IMR-90 (cell line): ENCODE results near the gene RAB30. TPM values are rescaled to one million over a fixed set of nuclear protein-coding genes. Genes with fewer than 3 reads are reported as not detected.

Experiments used
- ATAC-seq: fragments of 200-7000 bp; cut with Tn5 transposase; 2 replicates; pipeline ENCODE4 v1.9.1; 2020; ENCODE audit warnings: low read depth, mild to moderate bottlenecking, moderate library complexity
- BruUV-seq: library from RNA; stranded (reverse); fragments of 400-500 nt; replicated peaks from 2 replicates; lab custom pipeline; 2021; lab: Mats Ljungman, UMichigan
- CTCF ChIA-PET: fragments of 300-600 bp; formaldehyde crosslinking; extraction: SDS; loops from one replicate; lab custom pipeline; 2021; ENCODE audit warnings: antibody characterized with exemption; lab: Yijun Ruan, JAX
- POLR2A ChIA-PET: fragments of 300-600 bp; sonication (Branson Sonifier 250); formaldehyde crosslinking; loops from one replicate; lab custom pipeline; 2022; ENCODE audit warnings: antibody characterized with exemption; ENCODE audit not compliant: unreplicated experiment; lab: Charles Lee
- DNase-seq: peaks from one replicate; pipeline ENCODE4 v3.0.0; 2013
- H2AFZ ChIP-seq: replicated peaks from 2 replicates; pipeline ENCODE3; 2013; ENCODE audit warnings: low read length, mild to moderate bottlenecking; ENCODE audit not compliant: poor library complexity
- H2AK5ac ChIP-seq: 2 replicates; pipeline ENCODE4 v1.6.1; 2013; ENCODE audit warnings: low read depth, low read length, inconsistent platforms
- H2AK9ac ChIP-seq: replicated peaks from 2 replicates; pipeline ENCODE3; 2013; ENCODE audit warnings: mild to moderate bottlenecking, low read depth, low read length, moderate library complexity; ENCODE audit not compliant: poor library complexity
- H2BK120ac ChIP-seq: 2 replicates; pipeline ENCODE4 v1.6.1; 2013; ENCODE audit warnings: low read depth, low read length, inconsistent platforms
- H2BK15ac ChIP-seq: 3 replicates; pipeline ENCODE4 v1.6.1; 2013; ENCODE audit warnings: low read depth, low read length, inconsistent platforms
- H2BK20ac ChIP-seq: 2 replicates; pipeline ENCODE4 v1.6.1; 2013; ENCODE audit warnings: low read depth, mild to moderate bottlenecking, inconsistent platforms, low read length, moderate library complexity
- H2BK5ac ChIP-seq: 2 replicates; pipeline ENCODE4 v1.6.1; 2013; ENCODE audit warnings: mild to moderate bottlenecking, low read depth, low read length, inconsistent platforms; ENCODE audit not compliant: poor library complexity, severe bottlenecking
- H3K14ac ChIP-seq: replicated peaks from 2 replicates; pipeline ENCODE4 v1.6.1; 2013; ENCODE audit warnings: low read depth, low read length, inconsistent platforms
- H3K18ac ChIP-seq: 2 replicates; pipeline ENCODE4 v1.6.1; 2013; ENCODE audit warnings: low read depth, low read length, control low read depth
- H3K23ac ChIP-seq: 2 replicates; pipeline ENCODE4 v1.6.1; 2013; ENCODE audit warnings: low read depth, low read length, inconsistent platforms
- H3K27ac ChIP-seq: 2 replicates; pipeline ENCODE4 v1.5.1; 2013; ENCODE audit warnings: mild to moderate bottlenecking, control low read depth, low read length; ENCODE audit not compliant: insufficient read depth
- H3K27me3 ChIP-seq: 2 replicates; pipeline ENCODE4 v1.6.1; 2013; ENCODE audit warnings: low read length; ENCODE audit not compliant: control insufficient read depth, insufficient read depth
- H3K36me3 ChIP-seq: 2 replicates; pipeline ENCODE4 v1.6.1; 2013; ENCODE audit warnings: low read length, mixed read lengths; ENCODE audit not compliant: control insufficient read depth, insufficient read depth
- H3K4ac ChIP-seq: 2 replicates; pipeline ENCODE4 v1.6.1; 2013; ENCODE audit warnings: low read depth, low read length, inconsistent platforms
- H3K4me1 ChIP-seq: 2 replicates; pipeline ENCODE4 v1.6.1; 2013; ENCODE audit warnings: low read length, mixed read lengths; ENCODE audit not compliant: control insufficient read depth, insufficient read depth
- H3K4me2 ChIP-seq: 2 replicates; pipeline ENCODE4 v1.6.1; 2013; ENCODE audit warnings: low read depth, mild to moderate bottlenecking, control low read depth, low read length, moderate library complexity
- H3K4me3 ChIP-seq: 2 replicates; pipeline ENCODE4 v1.5.1; 2013; ENCODE audit warnings: low read depth, mild to moderate bottlenecking, control low read depth, low read length, moderate library complexity; ENCODE audit not compliant: insufficient read depth
- H3K56ac ChIP-seq: 2 replicates; pipeline ENCODE4 v1.6.1; 2013; ENCODE audit warnings: low read length, inconsistent platforms; ENCODE audit not compliant: insufficient read depth; ENCODE audit errors: extremely low read depth
- H3K79me1 ChIP-seq, 2 experiments: 2 replicates each; pipeline ENCODE4 v1.6.1; 2013; ENCODE audit warnings: low read length in 2 of 2, inconsistent platforms in 1 of 2, low read depth in 1 of 2
- H3K9ac ChIP-seq: 2 replicates; pipeline ENCODE4 v1.6.1; 2013; ENCODE audit warnings: low read depth, low read length, control low read depth
- H3K9me1 ChIP-seq: 2 replicates; pipeline ENCODE4 v1.6.1; 2013; ENCODE audit warnings: low read length, inconsistent platforms; ENCODE audit not compliant: insufficient read depth
- H3K9me3 ChIP-seq: 2 replicates; pipeline ENCODE4 v1.6.1; 2013; ENCODE audit warnings: low read length; ENCODE audit not compliant: control insufficient read depth, insufficient read depth
- H4K20me1 ChIP-seq: 2 replicates; pipeline ENCODE4 v1.6.1; 2013; ENCODE audit warnings: low read length, inconsistent platforms; ENCODE audit not compliant: insufficient read depth
- H4K5ac ChIP-seq: 2 replicates; pipeline ENCODE4 v1.6.1; 2013; ENCODE audit warnings: mild to moderate bottlenecking, low read depth, low read length, control low read depth
- H4K8ac ChIP-seq, 2 experiments: 2 replicates each; pipeline ENCODE4 v1.6.1; 2013; ENCODE audit warnings: low read depth in 2 of 2, low read length in 2 of 2, control low read depth in 1 of 2, inconsistent platforms in 1 of 2
- H4K91ac ChIP-seq: 2 replicates; pipeline ENCODE4 v1.6.1; 2013; ENCODE audit warnings: low read depth, low read length, inconsistent platforms; ENCODE audit not compliant: insufficient read depth
- CTCF ChIP-seq: conservative IDR thresholded peaks from 2 replicates; pipeline ENCODE4 v1.5.1; 2012; ENCODE audit warnings: mild to moderate bottlenecking, low read depth, low read length, improper control_type of control experiment
- FOS ChIP-seq: fragments of 150-350 bp; IDR thresholded peaks from 2 replicates; pipeline ENCODE4 v1.6.1; 2016; ENCODE audit warnings: low read depth, low read length
- RAD21 ChIP-seq: IDR thresholded peaks from 2 replicates; pipeline ENCODE4 v1.6.1; 2012; ENCODE audit warnings: low read length, improper control_type of control experiment
- WGBS, 2 experiments: methylation state at CpG; one replicate each; pipeline versions ENCODE4 v1.1.5 to v1.1.7; 2013; ENCODE audit warnings: missing lambda C conversion rate in 2 of 2; ENCODE audit not compliant: insufficient read length in 1 of 2; ENCODE audit errors: extremely low coverage in 2 of 2; 5-methylcytosine and 5-hydroxymethylcytosine counted together
- dilution Hi-C: fragments of 300-500 bp; cut with HindIII; formaldehyde crosslinking; loops from one replicate; pipeline ENCODE4 v1.14.3; 2018; ENCODE audit warnings: low sequenced_read_pairs; ENCODE audit not compliant: unreplicated experiment
- in situ Hi-C: fragments of 300-500 bp; cut with MboI; formaldehyde crosslinking; loops from 3 replicates; pipeline ENCODE4 v1.14.3; 2019; ENCODE audit warnings: low sequenced_read_pairs, inconsistent platforms, mixed read lengths
- intact Hi-C: fragments of 100-400 bp; cut with micrococcal nuclease; formaldehyde crosslinking; loops from 2 replicates; pipeline ENCODE4 v1.10.0; 2022
- polyA plus RNA-seq, 3 experiments: library from polyadenylated mRNA; depleted of rRNA; stranded (reverse); fragments of >200 nt; gene quantifications; 2 replicates each; pipeline ENCODE4 v1.2.3, GENCODE V29; 2012; ENCODE audit warnings: low replicate concordance in 1 of 3
- total RNA-seq: library from RNA; depleted of rRNA; stranded (reverse); fragments of >200 nt; gene quantifications from 2 replicates; pipeline ENCODE4 v1.2.3, GENCODE V29; 2012

The RAB30 gene
- total and polyA plus RNA-seq, 2 of the 4 experiments (the other 2 are of a cell fraction): 7.2 to 25.6 TPM

- TF ChIP-seq CTCF: no peak
Measured at GRCh38 chr11:83047515-83048225, 24.0 kb downstream of the RAB30 start (continued).

- BruUV-seq: no TSS peak
- peaks cover 9 to 29% of the 10 kb centered on the region in 2 experiments for H3K79me1 ChIP-seq
- no peak overlapping the region for H4K8ac ChIP-seq
- H3K18ac ChIP-seq: peak overlapping the region; percentile 45; the same call in 1 of the 2 replicates
- POLR2A ChIA-PET: no interaction called here
- H3K4ac ChIP-seq: no peak overlapping the region
- no peaks in the 10 kb centered on the region for H3K27me3 ChIP-seq
- H2BK20ac ChIP-seq: no peak overlapping the region; the same call in 1 of the 2 replicates
- H3K9ac ChIP-seq: no peak overlapping the region
- WGBS, 2 experiments: 100% methylated on average over 1 of the region's 4 CpGs; no CpG with 5 or more reads in 1 of the 2 experiments
- H3K27ac ChIP-seq: peak overlapping the region; percentile 10; the same call in 1 of the 2 replicates
- H2AK5ac ChIP-seq: peak overlapping the region; percentile 0; the same call in 1 of the 2 replicates
- peaks cover 10% of the 10 kb centered on the region; the same call in 1 of the 2 replicates for H3K9me1 ChIP-seq
- no peaks in the 10 kb centered on the region for H3K9me3 ChIP-seq
- peak overlapping the region; percentile 39; the same call in 1 of the 2 replicates for H3K14ac ChIP-seq
- no peaks in the 10 kb centered on the region for H3K36me3 ChIP-seq
- H3K56ac ChIP-seq: no peak overlapping the region
- CTCF ChIA-PET: interaction anchor here (0.6 kb wide), 2 partner anchors 135 to 179 kb away, joined by 3 to 5 read pairs; no protein-coding TSS in a partner anchor
- H3K23ac ChIP-seq: no peak overlapping the region
- ATAC-seq: no peak
- H4K5ac ChIP-seq: peak overlapping the region; percentile 65
- H4K20me1 ChIP-seq: peaks cover 14% of the 10 kb centered on the region; the same call in 1 of the 2 replicates
- dilution Hi-C loops (no loop called here), in situ Hi-C loops (no loop called here), intact Hi-C loops (no loop called here)
- no peak overlapping the region for H2BK5ac ChIP-seq
- H2BK120ac ChIP-seq: 0 out of 2 replicates have a peak overlapping the region, but pooled peaks have one; percentile 2
- TF ChIP-seq FOS (peak; percentile 18; the same call in 1 of the 2 replicates), RAD21 (no peak)
- H2BK15ac ChIP-seq: no peak overlapping the region
- no peak overlapping the region for H2AK9ac ChIP-seq
- DNase-seq: peak; percentile 37
- no peak overlapping the region for H4K91ac ChIP-seq
- H3K4me3 ChIP-seq: no peak overlapping the region
- H2AFZ ChIP-seq: no peak overlapping the region
- H3K4me2 ChIP-seq: no peak overlapping the region
- H3K4me1 ChIP-seq: peaks cover 18% of the 10 kb centered on the region
Measured at GRCh38 chr11:83046621-83047172, 25.0 kb downstream of the RAB30 start.
